ENCODE measurements around the gene IL10. TPM values are rescaled to one million over a fixed set of nuclear protein-coding genes. Genes with fewer than 3 reads are reported as not detected.
"Not testable (repeated sequence)": the region's sequence is repeated elsewhere in the genome, so short reads cannot be mapped to it uniquely, and the experiment has no call there.

The IL10 gene
- polyA plus RNA-seq, 1 donor = 0.42 TPM

- DNase-seq = no peak
These were observed 21.3 kb upstream of the IL10 start for GRCh38 chr1:206793620-206794019.

DNA sequence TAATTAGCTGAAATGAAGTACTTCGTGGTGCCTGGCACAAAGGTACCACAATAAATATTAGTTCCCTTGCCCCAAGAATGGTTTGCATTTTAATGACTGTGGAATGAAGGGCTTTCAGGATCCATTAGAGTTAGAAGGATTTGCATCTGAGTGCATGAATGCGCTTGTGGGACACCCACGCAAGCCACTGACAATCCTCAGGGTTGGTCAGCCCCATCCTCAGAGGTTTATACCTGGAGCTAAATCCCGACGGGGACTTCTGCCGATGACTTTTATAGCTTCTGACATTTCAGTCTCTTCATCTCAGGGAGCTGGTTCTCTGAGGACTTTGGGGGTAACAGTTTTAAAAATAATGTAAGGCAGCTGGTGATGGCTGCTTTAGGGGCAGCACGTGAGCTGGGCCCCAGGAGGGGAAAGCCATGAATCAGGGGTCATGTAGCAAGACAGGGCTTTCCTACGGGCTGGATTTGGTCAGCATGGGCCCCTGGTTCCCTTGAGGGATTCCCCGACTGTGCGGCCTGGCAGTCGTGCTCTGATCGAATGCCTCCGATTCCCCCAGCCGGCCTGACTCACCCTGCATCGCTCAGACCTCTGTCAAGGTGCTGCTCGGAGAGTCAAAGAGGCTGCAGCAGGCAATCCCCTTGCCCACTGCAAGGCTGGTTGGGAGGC is 20.8 kb upstream of the IL10 start:
- no peak for DNase-seq

DNA sequence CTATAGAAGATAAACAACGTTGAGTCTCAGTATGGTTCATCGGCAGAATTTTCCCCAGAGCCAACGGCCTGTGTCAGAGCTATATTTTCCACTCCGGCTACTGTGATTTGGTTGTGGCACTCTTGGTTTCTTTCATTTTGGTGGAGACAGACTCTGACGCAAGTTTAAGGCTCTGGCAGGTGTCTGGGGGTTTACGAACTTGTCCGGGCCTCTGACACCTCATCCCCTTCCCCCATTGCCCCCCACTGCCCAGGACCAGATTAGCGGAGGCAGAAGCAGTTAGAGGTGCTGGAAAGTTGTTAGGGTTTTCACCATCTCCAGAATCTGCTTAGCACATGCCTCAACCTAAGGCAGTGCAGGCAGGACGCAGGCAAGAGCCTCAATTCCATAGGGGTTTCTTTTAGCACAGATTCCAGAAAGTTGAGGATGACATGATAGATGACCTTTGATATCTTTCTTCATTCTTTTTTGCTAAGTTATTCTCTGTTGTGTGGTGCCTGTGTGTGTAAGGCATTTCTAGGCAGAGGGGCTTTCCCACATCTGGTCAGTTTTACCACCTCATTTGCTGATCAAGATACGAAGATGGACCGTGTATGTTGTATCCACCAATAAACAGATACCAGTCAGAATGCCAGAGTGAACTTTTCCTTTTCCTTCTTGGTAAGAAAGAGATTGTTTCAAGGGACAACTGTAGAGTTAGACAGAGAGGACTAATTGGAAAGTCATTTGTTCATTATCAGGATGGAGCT is 18.4 kb upstream of the IL10 start:
- no peak for DNase-seq

DNA sequence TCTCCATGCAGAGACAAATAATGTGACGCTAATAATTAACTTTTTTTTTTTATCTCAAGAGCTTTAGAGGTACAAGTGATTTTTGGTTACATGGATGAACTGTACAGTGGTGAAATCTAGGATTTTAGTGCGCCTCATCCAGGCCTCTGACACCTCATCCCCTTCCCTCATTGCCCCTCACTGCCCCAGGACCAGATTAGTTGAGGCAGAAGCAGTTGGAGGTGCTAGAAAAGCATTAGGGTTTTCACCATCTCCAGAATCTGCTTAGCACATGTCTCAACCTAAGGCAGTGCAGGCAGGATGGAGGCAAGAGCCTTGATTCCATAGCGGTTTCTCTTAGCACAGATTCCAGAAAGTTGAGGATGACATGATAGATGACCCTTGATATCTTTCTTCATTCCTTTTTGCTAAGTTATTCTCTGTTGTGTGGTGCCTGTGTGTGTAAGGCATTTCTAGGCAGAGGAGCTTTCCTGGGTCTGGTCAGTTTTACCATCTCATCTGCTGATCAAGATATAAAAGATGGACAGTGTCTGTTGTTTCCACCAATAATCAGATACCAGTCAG is 16.3 kb upstream of the IL10 start:
- no peak for DNase-seq

DNA sequence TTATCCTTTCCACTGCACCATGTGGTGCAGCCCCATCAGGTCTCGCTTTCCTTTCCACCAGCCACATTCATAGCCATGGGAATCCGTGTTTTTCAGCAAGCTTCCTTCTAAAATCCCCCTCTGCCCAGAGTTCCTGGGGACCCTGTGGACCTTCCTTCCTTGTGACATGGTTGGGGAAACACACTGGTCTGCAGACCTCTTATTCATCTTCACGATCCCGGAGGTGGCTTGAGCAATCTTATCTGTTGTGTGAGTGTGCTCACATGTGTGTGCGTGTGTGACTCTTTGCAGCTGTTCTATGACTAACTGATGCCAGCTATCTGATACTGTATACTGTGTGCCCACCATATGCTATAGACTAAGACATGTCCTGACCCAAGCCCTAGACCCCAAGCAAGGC is 15.6 kb upstream of the IL10 start:
- no peak for DNase-seq

- DNase-seq = no peak
These were observed 14.1 kb upstream of the IL10 start for GRCh38 chr1:206786212-206786886.

DNA sequence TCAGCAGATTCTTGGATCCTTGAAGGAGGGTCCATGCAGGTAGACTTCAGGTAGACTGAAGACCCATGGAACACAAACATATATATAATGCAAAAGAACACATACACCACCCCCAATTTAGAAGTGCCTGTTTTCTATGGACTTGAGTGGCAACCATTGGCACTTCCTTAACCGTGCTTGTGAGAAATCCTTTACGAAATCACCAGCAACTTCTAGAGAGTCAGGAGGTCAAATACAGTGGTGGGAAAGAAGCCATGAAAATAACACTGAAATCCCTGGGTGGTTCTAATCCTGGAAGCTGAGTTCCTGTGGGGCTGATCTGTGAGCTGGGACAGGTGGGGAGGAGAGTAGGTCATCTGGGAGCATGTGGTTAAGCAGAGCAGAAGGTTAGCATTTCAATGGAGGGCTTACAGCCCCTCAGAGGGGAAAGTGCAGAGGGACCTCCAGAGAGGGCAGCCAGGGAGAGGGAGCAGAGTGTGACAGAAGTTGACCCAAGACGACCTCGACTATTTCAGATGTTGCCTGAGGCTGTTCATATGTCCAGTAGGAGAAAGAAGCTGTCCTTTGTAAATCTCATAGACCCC is 13.0 kb upstream of the IL10 start:
- DNase-seq = no peak

DNA sequence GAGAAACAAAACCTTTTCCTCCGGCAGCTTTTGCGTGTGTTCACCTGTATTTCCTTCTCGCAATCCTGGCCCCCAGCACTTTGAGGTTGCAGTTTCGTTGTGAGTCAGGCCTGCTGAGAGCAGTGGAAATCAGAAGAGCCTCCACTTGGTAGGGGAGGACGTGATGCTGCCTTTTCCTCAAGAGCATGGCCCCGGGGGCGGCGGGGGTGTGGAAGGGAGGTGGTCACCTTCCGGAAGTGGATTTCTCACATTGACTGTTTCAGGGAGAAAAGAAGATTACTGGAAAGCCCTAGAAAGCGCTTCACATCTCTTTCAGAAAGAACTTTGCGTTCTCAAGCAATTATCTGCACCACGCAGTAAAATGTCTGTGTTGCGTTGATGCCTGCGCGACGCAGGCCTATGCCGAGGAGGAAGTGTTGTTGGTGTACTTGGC is 12.2 kb upstream of the IL10 start:
- DNase-seq = no peak

DNA sequence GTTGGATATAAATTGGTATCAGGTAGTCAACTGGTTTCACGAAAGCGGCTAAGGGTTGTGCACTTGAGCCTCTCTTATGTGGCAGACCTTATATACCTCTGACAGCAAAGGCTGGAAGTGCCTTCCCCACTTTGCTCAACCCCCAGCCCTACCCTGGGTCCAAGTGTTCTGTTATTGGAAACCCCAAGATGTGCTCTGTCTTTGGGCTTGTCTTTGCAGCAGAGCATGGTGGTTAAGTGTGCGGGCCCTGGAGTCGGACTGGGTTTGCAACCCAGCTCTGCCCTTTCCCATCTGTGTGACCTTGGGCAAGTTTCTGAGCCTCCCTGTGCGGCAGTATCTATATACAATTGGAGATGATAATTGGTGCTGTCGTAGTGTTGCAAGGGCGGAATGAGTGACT is 11.2 kb upstream of the IL10 start:
- DNase-seq = no peak

DNA sequence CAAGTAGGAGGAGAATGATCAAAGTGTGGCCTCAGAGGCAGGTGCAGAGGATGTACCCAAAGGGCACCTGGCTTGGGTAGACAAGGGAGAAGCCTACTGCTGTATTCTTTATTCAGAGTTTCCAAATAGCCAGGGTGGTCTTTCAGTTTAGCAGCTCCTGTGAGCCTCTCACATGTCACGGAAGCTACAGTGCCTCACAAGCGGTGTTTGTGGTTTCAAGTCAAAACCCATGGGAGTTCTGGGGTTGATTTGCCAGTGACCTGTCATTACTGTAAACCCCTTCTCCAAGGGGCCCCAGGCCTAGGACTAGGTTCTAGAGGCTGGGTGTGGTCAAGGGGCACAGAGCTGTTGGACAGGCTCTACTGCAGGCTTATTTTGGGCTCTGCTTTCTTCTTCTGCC is 10.2 kb upstream of the IL10 start:
- no peak for DNase-seq

GRCh38 chr1:206779638-206780037 is 7.3 kb upstream of the IL10 start:
- DNase-seq = no peak

DNA sequence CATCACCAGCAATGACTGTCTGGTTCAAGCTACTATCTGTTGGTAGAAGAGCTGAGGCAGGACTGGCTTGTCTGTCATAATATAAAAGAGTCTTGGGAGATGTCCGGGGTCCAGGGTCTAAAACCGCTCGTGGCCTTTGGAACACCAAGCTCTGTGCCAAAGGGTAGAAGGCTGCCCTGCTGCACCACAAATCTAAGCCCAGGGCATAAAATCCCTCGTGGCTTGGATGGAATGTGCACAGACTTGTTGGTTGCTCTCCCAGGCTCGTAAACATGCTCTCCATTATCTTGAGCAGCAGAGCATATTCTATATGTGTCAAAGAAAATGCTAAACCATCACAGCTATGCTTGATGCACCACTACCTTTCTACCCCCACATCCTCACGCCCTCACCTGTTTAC is 6.6 kb upstream of the IL10 start:
- DNase-seq = not testable (repeated sequence)

DNA sequence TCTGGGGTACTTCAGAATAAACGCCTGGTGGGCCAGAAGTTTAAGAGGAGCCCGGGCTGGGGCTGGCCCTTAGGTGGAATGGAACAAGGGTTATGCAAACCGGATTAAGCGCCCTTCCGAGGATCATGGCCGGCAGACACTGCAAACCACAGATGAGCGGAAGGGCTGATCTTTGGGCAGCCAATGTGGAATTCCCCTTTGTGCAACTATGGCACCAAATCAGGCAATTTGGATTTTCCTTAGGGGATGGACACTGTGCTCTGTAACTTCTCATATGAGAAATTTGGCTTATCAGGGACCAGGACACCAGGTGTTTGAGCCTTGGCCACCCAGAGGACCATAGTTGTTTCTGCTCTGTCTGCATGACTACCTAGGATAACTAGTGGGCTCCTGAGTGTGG is 5.7 kb upstream of the IL10 start:
- no peak for DNase-seq

- no peak for DNase-seq
These were observed 3.9 kb upstream of the IL10 start for GRCh38 chr1:206776229-206776628.

GRCh38 chr1:206774093-206774492 is 1.8 kb upstream of the IL10 start:
- no peak for DNase-seq

DNA sequence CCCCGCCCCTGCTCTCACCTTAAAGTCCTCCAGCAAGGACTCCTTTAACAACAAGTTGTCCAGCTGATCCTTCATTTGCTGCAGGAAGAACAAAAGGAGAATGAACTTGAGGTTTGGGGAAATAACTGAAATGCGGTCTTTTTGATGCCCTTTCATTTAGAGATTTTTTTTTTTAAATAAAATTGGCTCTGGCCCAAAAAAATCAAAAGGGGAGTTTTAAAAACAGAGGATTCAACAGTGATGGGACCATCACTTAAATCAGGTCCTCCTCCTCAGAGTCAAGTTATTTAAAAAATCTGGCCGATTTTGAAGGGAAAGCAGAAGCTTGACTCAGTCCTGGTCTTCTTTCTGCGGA is 979 bp downstream of the IL10 start:
- DNase-seq = no peak

GRCh38 chr1:206770531-206771337 is 1.6 kb downstream of the IL10 start, which contains the start of gene IL19:
IL19 (plus strand) TSS chr1:206770773; CDS start chr1:206836663, 65,890 bp downstream.
- DNase-seq = no peak

GRCh38 chr1:206769304-206769731 is 3.0 kb downstream of the IL10 start:
- no peak for DNase-seq

GRCh38 chr1:206768472-206769303 is 3.6 kb downstream of the IL10 start:
- no peak for DNase-seq

GRCh38 chr1:206766251-206766856 is 5.9 kb downstream of the IL10 start:
- DNase-seq = no peak
